Ectodermal cell (in vitro differentiated cells): Measurements from ENCODE around the gene GLRA3.

ENCODE experiments used
- H3K27ac ChIP-seq: 2 replicates; pipeline ENCODE4 v1.7.0; 2013; ENCODE audit warnings: mild to moderate bottlenecking, low read depth, low read length; ENCODE audit not compliant: insufficient read depth, poor library complexity, severe bottlenecking
- H3K27me3 ChIP-seq: 2 replicates; pipeline ENCODE4 v1.7.0; 2013; ENCODE audit warnings: mild to moderate bottlenecking, low read length; ENCODE audit not compliant: insufficient read depth, control insufficient read depth, poor library complexity, severe bottlenecking
- H3K36me3 ChIP-seq: one replicate; pipeline ENCODE4 v1.7.0; 2013; ENCODE audit warnings: low read length; ENCODE audit not compliant: control insufficient read depth, insufficient read depth
- H3K4me1 ChIP-seq: one replicate; pipeline ENCODE4 v1.7.0; 2013; ENCODE audit warnings: low read length; ENCODE audit not compliant: control insufficient read depth, insufficient read depth
- H3K4me3 ChIP-seq: 2 replicates; pipeline ENCODE4 v1.7.0; 2013; ENCODE audit warnings: low read depth, low read length, control low read depth; ENCODE audit not compliant: insufficient read depth
- H3K9me3 ChIP-seq: 2 replicates; pipeline ENCODE4 v1.7.0; 2013; ENCODE audit warnings: mild to moderate bottlenecking, low read length, moderate library complexity; ENCODE audit not compliant: control insufficient read depth
- WGBS, 2 experiments: methylation state at CpG; one replicate each; pipeline ENCODE4 v1.1.7; 2013; ENCODE audit warnings: missing lambda C conversion rate in 2 of 2; 5-methylcytosine and 5-hydroxymethylcytosine counted together

GLRA3 gene

DNA sequence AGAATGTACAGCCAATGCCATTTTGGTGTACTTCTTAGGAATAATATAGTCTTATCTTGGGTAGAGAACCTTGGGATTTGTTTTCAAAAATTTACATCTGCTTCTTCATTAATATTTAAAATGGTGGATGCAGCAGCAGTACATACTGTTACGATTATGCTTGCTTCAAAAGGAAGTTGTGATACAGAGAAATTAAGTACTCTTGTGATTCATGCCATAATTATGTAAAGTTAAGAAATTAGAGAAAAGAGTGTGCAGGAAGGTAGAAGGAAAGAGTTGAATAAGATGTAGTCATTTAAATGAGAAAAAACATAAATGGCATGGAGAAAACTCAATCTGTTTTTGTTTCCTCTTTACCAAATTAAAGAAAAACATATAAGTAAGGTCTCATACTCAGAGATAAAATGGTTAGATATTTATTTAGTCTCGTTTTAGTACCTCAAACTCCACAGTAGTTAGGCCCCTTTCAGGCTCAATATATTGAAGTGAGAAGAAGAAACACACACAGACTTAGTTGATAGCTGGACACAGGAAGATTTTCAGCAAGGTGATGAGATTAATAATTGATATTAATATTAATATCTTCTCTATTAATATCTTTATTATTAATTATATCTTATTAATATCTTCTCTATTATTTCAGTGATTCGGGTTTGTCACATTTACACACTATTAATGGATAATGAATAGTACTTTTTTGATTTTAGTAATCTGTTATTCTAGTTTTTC lies 236.6 kb downstream of the GLRA3 start:
- Histone ChIP-seq H3K36me3 (no peaks in the 10 kb centered on the region), H3K9me3 (no peaks in the 10 kb centered on the region), H3K4me1 (no peaks in the 10 kb centered on the region), H3K4me3 (no peak overlapping the region), H3K27ac (no peak overlapping the region), H3K27me3 (no peaks in the 10 kb centered on the region)
- 92 to 100% methylated on average over 2 of the region's 3 CpGs for WGBS, 2 experiments

GRCh38 chr4:174591243-174592021 lies 237.6 kb downstream of the GLRA3 start:
- H3K4me1 ChIP-seq: no peaks in the 10 kb centered on the region
- H3K27me3 ChIP-seq: no peaks in the 10 kb centered on the region
- H3K4me3 ChIP-seq: no peak overlapping the region
- peaks cover 5% of the 10 kb centered on the region for H3K36me3 ChIP-seq
- no peak overlapping the region for H3K27ac ChIP-seq
- 96 to 100% methylated on average over 2 of the region's 5 CpGs for WGBS, 2 experiments
- no peaks in the 10 kb centered on the region for H3K9me3 ChIP-seq

DNA sequence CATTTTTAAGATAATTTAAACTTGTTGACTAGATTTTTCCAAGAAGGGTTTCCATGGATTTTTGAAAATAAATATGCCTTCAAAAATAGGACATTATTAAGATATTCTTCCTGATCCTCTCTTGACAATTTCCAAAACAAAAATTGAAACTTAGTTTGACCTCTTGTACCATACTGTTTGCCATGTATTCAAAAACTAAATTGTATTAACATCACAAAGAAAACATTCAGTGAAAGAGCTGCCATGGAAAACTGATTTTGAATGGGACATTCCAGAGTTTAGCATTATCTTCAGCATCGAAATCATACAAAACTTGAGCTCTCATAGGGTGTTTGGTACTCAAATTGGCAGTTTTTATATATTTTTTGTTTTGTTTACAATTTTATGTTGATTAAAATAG lies 238.7 kb downstream of the GLRA3 start:
- 88 to 100% methylated on average over 1 of the region's 1 CpG for WGBS, 2 experiments
- Histone ChIP-seq H3K4me3 (no peak overlapping the region), H3K36me3 (peaks cover 5% of the 10 kb centered on the region), H3K27ac (no peak overlapping the region), H3K9me3 (no peaks in the 10 kb centered on the region), H3K27me3 (no peaks in the 10 kb centered on the region), H3K4me1 (no peaks in the 10 kb centered on the region)
